ENCODE data around the gene ARHGEF3.
A peak's percentile ranks its signal among the peaks of the same experiment; 100 is the strongest.
"Not testable (repeated sequence)": the region's sequence is repeated elsewhere in the genome, so short reads cannot be mapped to it uniquely, and the experiment has no call there.

The ARHGEF3 gene

GRCh38 chr3:56771376-56771775 is 30.4 kb downstream of the ARHGEF3 start:
- no peak for DNase-seq (ENCODE audit: low read depth in 2 of 2)

- no peak for DNase-seq (ENCODE audit: low read depth in 2 of 2)
Observed at GRCh38 chr3:56769116-56769707, 32.5 kb downstream of the ARHGEF3 start.

- DNase-seq (ENCODE audit: low read depth in 2 of 2), result no peak
Observed at GRCh38 chr3:56764904-56765547, 36.7 kb downstream of the ARHGEF3 start.

- no peak for DNase-seq (ENCODE audit: low read depth in 2 of 2)
Observed at GRCh38 chr3:56764184-56764583, 37.6 kb downstream of the ARHGEF3 start.

GRCh38 chr3:56763233-56763632 is 38.5 kb downstream of the ARHGEF3 start:
- DNase-seq (ENCODE audit: low read depth in 2 of 2), result no peak

GRCh38 chr3:56762718-56763117 is 39.0 kb downstream of the ARHGEF3 start:
- no peak for DNase-seq (ENCODE audit: low read depth in 2 of 2)

GRCh38 chr3:56761887-56762651 is 39.7 kb downstream of the ARHGEF3 start:
- DNase-seq (ENCODE audit: low read depth in 2 of 2), result no peak

- DNase-seq (ENCODE audit: low read depth in 2 of 2), result no peak
Observed at GRCh38 chr3:56761023-56761422, 40.7 kb downstream of the ARHGEF3 start.

GRCh38 chr3:56759532-56759931 is 42.2 kb downstream of the ARHGEF3 start:
- no peak for DNase-seq (ENCODE audit: low read depth in 2 of 2)

- DNase-seq (ENCODE audit: low read depth in 2 of 2), result peak in 1 of 2 donors; percentile 24
Observed at GRCh38 chr3:56758539-56758981, 43.2 kb downstream of the ARHGEF3 start.

GRCh38 chr3:56758042-56758441 is 43.7 kb downstream of the ARHGEF3 start:
- not testable (repeated sequence) for DNase-seq (ENCODE audit: low read depth in 2 of 2)

GRCh38 chr3:56754741-56755417 is 46.9 kb downstream of the ARHGEF3 start:
- no peak for DNase-seq (ENCODE audit: low read depth in 2 of 2)

- peak in 1 of 2 donors; percentile 18 for DNase-seq (ENCODE audit: low read depth in 2 of 2)
Observed at GRCh38 chr3:56753206-56753820, 48.4 kb downstream of the ARHGEF3 start.

GRCh38 chr3:56751056-56751707 is 50.6 kb downstream of the ARHGEF3 start:
- DNase-seq (ENCODE audit: low read depth in 2 of 2), result no peak

GRCh38 chr3:56748663-56749231 is 53.0 kb downstream of the ARHGEF3 start:
- no peak for DNase-seq (ENCODE audit: low read depth in 2 of 2)

GRCh38 chr3:56747150-56747549 is 54.6 kb downstream of the ARHGEF3 start:
- no peak for DNase-seq (ENCODE audit: low read depth in 2 of 2)

- DNase-seq (ENCODE audit: low read depth in 2 of 2), result no peak
Observed at GRCh38 chr3:56744016-56744415, 57.7 kb downstream of the ARHGEF3 start.

- DNase-seq (ENCODE audit: low read depth in 2 of 2), result no peak
Observed at GRCh38 chr3:56742887-56743286, 58.9 kb downstream of the ARHGEF3 start.

- DNase-seq (ENCODE audit: low read depth in 2 of 2), result no peak
Observed at GRCh38 chr3:56739036-56739435, 62.7 kb downstream of the ARHGEF3 start.

- DNase-seq (ENCODE audit: low read depth in 2 of 2), result no peak
Observed at GRCh38 chr3:56737006-56737405, 64.7 kb downstream of the ARHGEF3 start.

GRCh38 chr3:56732109-56732508 is 69.6 kb downstream of the ARHGEF3 start:
- no peak for DNase-seq (ENCODE audit: low read depth in 2 of 2)

Data from stimulated activated CD4-positive, alpha-beta T cell treated with anti-CD3 and anti-CD28 coated beads, Interleukin-15, amount 100 ng/mL, for 48 hours (primary cell).